ENCODE data around the gene CHRNG.

Gene CHRNG

DNA sequence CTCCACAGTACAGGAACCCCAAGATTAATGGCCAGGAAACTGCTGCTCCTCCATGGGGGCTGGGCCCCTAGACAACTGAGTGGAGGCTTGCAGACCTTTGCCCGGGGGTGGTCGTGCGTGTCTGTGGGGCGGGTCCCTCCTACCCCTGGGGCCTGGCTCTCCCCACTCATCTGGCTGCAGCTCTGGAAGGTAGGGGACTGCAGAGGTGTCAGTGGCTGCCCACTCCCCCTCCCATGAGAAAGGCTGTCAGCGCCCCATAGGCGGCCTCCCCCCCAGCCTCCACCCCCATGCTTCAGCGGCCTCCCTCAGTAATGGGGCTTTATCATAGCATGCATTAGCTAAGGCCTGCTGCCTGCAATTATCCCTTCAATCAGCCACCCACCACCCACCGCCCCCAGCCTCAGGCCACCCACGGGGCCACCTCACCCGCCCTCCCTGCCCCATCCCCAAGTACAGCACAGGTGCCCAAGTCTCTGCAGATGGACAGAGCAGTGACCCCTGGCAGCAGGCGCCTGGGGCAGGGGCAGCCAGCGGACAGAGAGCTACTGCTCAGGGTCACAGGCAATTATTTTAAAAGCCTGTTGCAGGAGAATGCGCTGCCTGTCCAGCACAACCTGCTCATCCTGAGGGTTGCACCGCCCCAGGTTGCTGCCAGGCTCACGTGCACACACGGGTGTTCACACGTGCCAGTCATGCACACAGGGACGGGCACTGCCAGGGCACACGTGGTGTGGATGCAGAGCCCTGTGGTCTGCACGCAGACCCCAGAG is 42.8 kb upstream of the CHRNG start:
- Histone ChIP-seq H3K9me3 (ENCODE audit: control insufficient read depth in 1 of 2, low read length in 2 of 2) (no peaks in the 10 kb centered on the region), H3K9ac (ENCODE audit: low read depth in 1 of 2, low read length in 2 of 2) (no peak overlapping the region), H3K27ac (ENCODE audit: low read depth, low read length) (no peak overlapping the region), H3K4me3 (ENCODE audit: low read depth in 1 of 2, low read length in 2 of 2) (no peak overlapping the region), H3K4me1 (ENCODE audit: control insufficient read depth in 1 of 2, insufficient read depth in 2 of 2, low read length in 2 of 2) (no peaks in the 10 kb centered on the region), H3K27me3 (ENCODE audit: control insufficient read depth in 1 of 2, insufficient read depth in 2 of 2, low read length in 2 of 2) (peaks cover 4 to 6% of the 10 kb centered on the region in 2 donors), H3K36me3 (ENCODE audit: control insufficient read depth in 1 of 2, insufficient read depth in 2 of 2, low read length in 2 of 2) (no peaks in the 10 kb centered on the region)

DNA sequence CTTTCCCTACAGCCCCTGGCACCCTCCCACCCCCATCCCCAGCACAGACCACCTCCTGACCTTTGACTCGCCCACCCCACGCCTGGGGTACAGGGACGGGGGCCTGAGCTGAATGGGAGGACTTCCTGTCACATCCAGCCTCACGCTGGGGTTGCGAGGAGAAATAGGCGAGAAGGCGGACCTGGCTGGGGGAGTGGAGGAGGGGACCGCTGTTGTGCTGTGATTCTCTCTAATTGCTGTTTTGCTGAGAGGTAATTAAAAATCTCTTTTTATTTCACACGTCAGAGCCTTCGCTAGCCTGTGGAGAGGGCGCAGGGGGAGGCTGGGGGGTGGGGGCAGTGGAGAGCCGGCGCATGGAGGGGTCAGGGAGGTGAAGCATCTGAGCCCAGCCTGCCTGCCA is 42.1 kb upstream of the CHRNG start:
- no peaks in the 10 kb centered on the region for H3K9me3 ChIP-seq (ENCODE audit: control insufficient read depth in 1 of 2, low read length in 2 of 2)
- no peak overlapping the region for H3K4me3 ChIP-seq (ENCODE audit: low read depth in 1 of 2, low read length in 2 of 2)
- peaks cover 4 to 8% of the 10 kb centered on the region in 2 donors for H3K27me3 ChIP-seq (ENCODE audit: control insufficient read depth in 1 of 2, insufficient read depth in 2 of 2, low read length in 2 of 2)
- no peaks in the 10 kb centered on the region for H3K36me3 ChIP-seq (ENCODE audit: control insufficient read depth in 1 of 2, insufficient read depth in 2 of 2, low read length in 2 of 2)
- no peak overlapping the region for H3K27ac ChIP-seq (ENCODE audit: low read depth, low read length)
- H3K9ac ChIP-seq (ENCODE audit: low read depth in 1 of 2, low read length in 2 of 2): no peak overlapping the region
- no peaks in the 10 kb centered on the region for H3K4me1 ChIP-seq (ENCODE audit: control insufficient read depth in 1 of 2, insufficient read depth in 2 of 2, low read length in 2 of 2)

DNA sequence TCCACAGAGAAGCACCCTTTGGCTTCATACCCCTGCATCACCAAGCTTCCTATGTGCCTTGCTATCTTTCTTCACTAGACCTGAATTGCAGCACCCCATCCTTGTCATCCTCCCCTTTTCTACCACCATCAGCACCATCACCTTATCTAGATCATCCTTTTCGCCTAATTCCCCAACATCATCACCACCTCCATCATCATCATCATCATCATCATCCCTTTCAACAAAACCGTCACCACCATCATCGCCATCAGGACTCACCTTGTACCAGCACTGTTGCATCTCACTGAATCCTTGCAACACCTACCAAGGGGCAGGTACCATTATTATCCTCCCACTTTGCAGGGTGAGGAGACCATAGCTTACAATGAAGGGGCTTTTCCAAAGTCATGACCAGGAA is 41.0 kb upstream of the CHRNG start:
- H3K4me3 ChIP-seq (ENCODE audit: low read depth in 1 of 2, low read length in 2 of 2): no peak overlapping the region
- no peaks in the 10 kb centered on the region for H3K4me1 ChIP-seq (ENCODE audit: control insufficient read depth in 1 of 2, insufficient read depth in 2 of 2, low read length in 2 of 2)
- no peaks in the 10 kb centered on the region for H3K36me3 ChIP-seq (ENCODE audit: control insufficient read depth in 1 of 2, insufficient read depth in 2 of 2, low read length in 2 of 2)
- H3K9ac ChIP-seq (ENCODE audit: low read depth in 1 of 2, low read length in 2 of 2): no peak overlapping the region
- H3K27me3 ChIP-seq (ENCODE audit: control insufficient read depth in 1 of 2, insufficient read depth in 2 of 2, low read length in 2 of 2): peaks cover 10 to 16% of the 10 kb centered on the region in 2 donors
- no peaks in the 10 kb centered on the region for H3K9me3 ChIP-seq (ENCODE audit: control insufficient read depth in 1 of 2, low read length in 2 of 2)
- no peak overlapping the region for H3K27ac ChIP-seq (ENCODE audit: low read depth, low read length)

DNA sequence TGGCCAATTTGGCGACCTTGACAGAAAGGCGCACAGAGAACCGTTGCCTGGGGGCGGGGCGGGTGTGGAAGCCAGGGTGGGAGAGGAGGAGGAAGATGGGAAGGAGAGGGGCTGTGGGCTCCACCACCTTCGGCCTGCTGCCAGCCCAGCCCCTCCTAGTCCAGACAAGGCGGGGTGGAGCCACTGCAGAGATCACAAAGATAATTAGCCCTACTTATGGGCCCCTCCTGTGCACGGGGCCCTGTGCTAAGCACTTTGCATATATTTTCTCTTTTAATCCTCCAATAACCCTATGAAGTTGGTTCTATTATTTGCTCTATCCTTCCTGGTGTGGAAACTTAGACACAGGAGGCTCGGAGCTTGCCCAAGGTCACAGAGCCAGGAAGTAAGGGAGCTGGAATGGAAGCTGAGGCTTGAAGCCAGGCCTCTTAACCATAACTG is 38.1 kb upstream of the CHRNG start:
- Histone ChIP-seq H3K27me3 (ENCODE audit: control insufficient read depth in 1 of 2, insufficient read depth in 2 of 2, low read length in 2 of 2) (peaks cover 25 to 33% of the 10 kb centered on the region in 2 donors), H3K36me3 (ENCODE audit: control insufficient read depth in 1 of 2, insufficient read depth in 2 of 2, low read length in 2 of 2) (no peaks in the 10 kb centered on the region), H3K4me3 (ENCODE audit: low read depth in 1 of 2, low read length in 2 of 2) (no peak overlapping the region), H3K4me1 (ENCODE audit: control insufficient read depth in 1 of 2, insufficient read depth in 2 of 2, low read length in 2 of 2) (no peaks in the 10 kb centered on the region), H3K9me3 (ENCODE audit: control insufficient read depth in 1 of 2, low read length in 2 of 2) (no peaks in the 10 kb centered on the region), H3K27ac (ENCODE audit: low read depth, low read length) (no peak overlapping the region), H3K9ac (ENCODE audit: low read depth in 1 of 2, low read length in 2 of 2) (no peak overlapping the region)

DNA sequence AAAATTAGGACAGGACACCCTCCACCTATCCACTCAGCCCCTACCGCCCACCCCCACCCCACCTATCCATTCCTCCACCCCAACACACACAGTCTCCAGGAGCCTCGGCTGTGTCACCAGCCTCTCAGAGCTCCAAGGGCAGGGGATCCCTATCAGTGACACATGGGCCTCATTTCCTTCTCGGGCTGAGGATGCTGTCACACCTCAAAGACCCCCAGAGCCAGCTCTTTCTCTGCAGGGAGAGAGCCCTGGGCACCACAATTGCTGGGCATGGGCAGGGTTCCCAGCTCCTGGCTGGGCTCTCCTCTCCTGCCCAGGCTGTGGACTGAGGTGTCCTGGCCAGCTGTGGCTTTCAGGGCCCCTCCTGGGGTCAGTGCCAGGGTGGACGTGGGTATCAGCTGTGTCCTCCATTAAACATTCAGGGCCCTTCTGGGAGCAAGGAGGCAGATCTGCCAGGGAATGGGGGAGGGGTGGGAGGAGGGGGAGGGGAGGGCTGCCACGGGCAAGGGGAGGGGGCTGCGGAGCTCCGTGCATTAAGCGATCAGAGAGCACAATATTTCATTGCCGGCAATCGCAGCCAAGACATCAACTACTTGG is 37.6 kb upstream of the CHRNG start:
- Histone ChIP-seq H3K9ac (ENCODE audit: low read depth in 1 of 2, low read length in 2 of 2) (no peak overlapping the region), H3K4me1 (ENCODE audit: control insufficient read depth in 1 of 2, insufficient read depth in 2 of 2, low read length in 2 of 2) (no peaks in the 10 kb centered on the region), H3K27me3 (ENCODE audit: control insufficient read depth in 1 of 2, insufficient read depth in 2 of 2, low read length in 2 of 2) (peaks cover 25 to 33% of the 10 kb centered on the region in 2 donors), H3K27ac (ENCODE audit: low read depth, low read length) (no peak overlapping the region), H3K36me3 (ENCODE audit: control insufficient read depth in 1 of 2, insufficient read depth in 2 of 2, low read length in 2 of 2) (no peaks in the 10 kb centered on the region), H3K4me3 (ENCODE audit: low read depth in 1 of 2, low read length in 2 of 2) (no peak overlapping the region), H3K9me3 (ENCODE audit: control insufficient read depth in 1 of 2, low read length in 2 of 2) (no peaks in the 10 kb centered on the region)

GRCh38 chr2:232502511-232502910 is 37.0 kb upstream of the CHRNG start:
- no peaks in the 10 kb centered on the region for H3K36me3 ChIP-seq (ENCODE audit: control insufficient read depth in 1 of 2, insufficient read depth in 2 of 2, low read length in 2 of 2)
- H3K27ac ChIP-seq (ENCODE audit: low read depth, low read length): no peak overlapping the region
- H3K4me1 ChIP-seq (ENCODE audit: control insufficient read depth in 1 of 2, insufficient read depth in 2 of 2, low read length in 2 of 2): no peaks in the 10 kb centered on the region
- H3K27me3 ChIP-seq (ENCODE audit: control insufficient read depth in 1 of 2, insufficient read depth in 2 of 2, low read length in 2 of 2): peaks cover 25 to 33% of the 10 kb centered on the region in 2 donors
- H3K4me3 ChIP-seq (ENCODE audit: low read depth in 1 of 2, low read length in 2 of 2): no peak overlapping the region
- H3K9ac ChIP-seq (ENCODE audit: low read depth in 1 of 2, low read length in 2 of 2): no peak overlapping the region
- no peaks in the 10 kb centered on the region for H3K9me3 ChIP-seq (ENCODE audit: control insufficient read depth in 1 of 2, low read length in 2 of 2)

DNA sequence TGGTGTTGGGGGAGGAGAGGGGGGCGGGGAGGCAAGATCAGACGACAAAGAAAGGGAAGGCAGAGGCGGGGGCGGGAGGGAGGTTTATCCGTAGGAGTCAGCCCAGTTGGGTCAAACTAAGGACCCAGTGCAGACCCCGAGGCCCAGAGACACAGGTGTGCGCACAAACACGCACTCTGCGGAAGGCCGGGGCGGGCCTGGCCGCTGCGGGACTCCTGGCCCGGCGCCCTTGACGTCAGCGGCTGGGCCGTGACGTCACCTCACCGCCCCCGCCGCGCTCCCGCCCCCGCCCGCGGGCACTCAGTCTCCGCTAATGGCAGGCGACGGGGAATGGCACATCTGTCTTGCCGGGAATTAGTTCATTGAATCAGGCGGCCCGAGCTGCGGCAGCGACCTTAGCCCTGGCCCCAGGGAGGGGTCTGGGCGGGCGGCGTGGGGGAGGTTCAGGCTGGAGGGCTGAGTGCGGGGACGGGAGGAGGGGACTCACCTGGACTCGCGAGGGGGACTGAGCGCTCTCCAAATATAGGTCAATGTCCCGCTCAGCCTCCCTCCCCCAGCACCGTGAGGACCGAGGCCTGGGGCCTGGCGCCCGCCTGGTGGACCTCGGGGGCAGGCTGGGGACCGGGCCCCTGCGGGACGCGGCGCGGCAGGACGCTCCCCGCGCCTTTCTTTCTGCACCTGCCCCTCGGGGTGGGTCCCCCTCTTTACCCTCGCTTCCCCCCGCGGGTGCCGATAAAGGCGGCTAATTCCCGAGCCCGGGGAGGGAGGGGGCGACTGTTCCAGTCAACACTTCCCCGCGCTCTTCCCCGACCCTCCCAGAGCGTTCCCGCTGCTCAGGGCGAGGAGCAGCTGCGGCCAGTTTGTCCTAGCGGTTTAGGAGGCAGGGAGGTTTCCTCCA is 36.3 kb upstream of the CHRNG start:
- H3K9me3 ChIP-seq (ENCODE audit: control insufficient read depth in 1 of 2, low read length in 2 of 2): no peaks in the 10 kb centered on the region
- no peak overlapping the region for H3K9ac ChIP-seq (ENCODE audit: low read depth in 1 of 2, low read length in 2 of 2)
- peak overlapping the region; percentile 16 to 22 for H3K4me3 ChIP-seq (ENCODE audit: low read depth in 1 of 2, low read length in 2 of 2)
- H3K27me3 ChIP-seq (ENCODE audit: control insufficient read depth in 1 of 2, insufficient read depth in 2 of 2, low read length in 2 of 2): peaks cover 25 to 33% of the 10 kb centered on the region in 2 donors
- H3K27ac ChIP-seq (ENCODE audit: low read depth, low read length): no peak overlapping the region
- no peaks in the 10 kb centered on the region for H3K36me3 ChIP-seq (ENCODE audit: control insufficient read depth in 1 of 2, insufficient read depth in 2 of 2, low read length in 2 of 2)
- H3K4me1 ChIP-seq (ENCODE audit: control insufficient read depth in 1 of 2, insufficient read depth in 2 of 2, low read length in 2 of 2): no peaks in the 10 kb centered on the region

DNA sequence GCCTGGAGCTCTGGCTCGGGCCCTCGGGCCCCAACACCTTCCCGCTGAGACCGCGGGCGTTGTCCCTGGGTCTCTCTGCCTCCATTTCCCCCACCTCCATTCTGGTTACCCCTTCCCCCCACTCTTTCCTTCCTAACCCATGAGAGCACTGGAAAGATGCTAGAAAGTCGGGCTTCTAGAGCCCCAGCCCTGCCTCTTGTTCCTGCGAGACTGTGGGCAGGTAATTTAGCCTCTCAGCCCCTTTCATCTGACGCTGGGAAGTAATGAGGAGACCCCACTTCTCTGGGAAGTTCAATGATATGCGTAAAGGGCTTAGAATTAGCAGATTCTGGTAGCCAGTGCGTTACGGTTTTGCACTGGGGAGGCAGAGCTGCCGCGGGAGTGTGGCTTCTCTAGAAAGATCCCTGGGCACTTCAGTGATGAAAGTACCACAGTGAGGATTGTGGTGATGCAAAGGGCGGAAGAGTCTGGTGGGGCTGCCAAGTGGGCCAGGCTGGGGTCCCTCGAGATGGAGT is 35.6 kb upstream of the CHRNG start:
- Histone ChIP-seq H3K27me3 (ENCODE audit: control insufficient read depth in 1 of 2, insufficient read depth in 2 of 2, low read length in 2 of 2) (peaks cover 21 to 28% of the 10 kb centered on the region in 2 donors), H3K9me3 (ENCODE audit: control insufficient read depth in 1 of 2, low read length in 2 of 2) (no peaks in the 10 kb centered on the region), H3K36me3 (ENCODE audit: control insufficient read depth in 1 of 2, insufficient read depth in 2 of 2, low read length in 2 of 2) (no peaks in the 10 kb centered on the region), H3K9ac (ENCODE audit: low read depth in 1 of 2, low read length in 2 of 2) (no peak overlapping the region), H3K4me3 (ENCODE audit: low read depth in 1 of 2, low read length in 2 of 2) (no peak overlapping the region), H3K27ac (ENCODE audit: low read depth, low read length) (no peak overlapping the region), H3K4me1 (ENCODE audit: control insufficient read depth in 1 of 2, insufficient read depth in 2 of 2, low read length in 2 of 2) (no peaks in the 10 kb centered on the region)

GRCh38 chr2:232504438-232504837 is 35.1 kb upstream of the CHRNG start:
- H3K27ac ChIP-seq (ENCODE audit: low read depth, low read length): no peak overlapping the region
- H3K4me1 ChIP-seq (ENCODE audit: control insufficient read depth in 1 of 2, insufficient read depth in 2 of 2, low read length in 2 of 2): no peaks in the 10 kb centered on the region
- H3K4me3 ChIP-seq (ENCODE audit: low read depth in 1 of 2, low read length in 2 of 2): no peak overlapping the region
- no peaks in the 10 kb centered on the region for H3K36me3 ChIP-seq (ENCODE audit: control insufficient read depth in 1 of 2, insufficient read depth in 2 of 2, low read length in 2 of 2)
- no peaks in the 10 kb centered on the region for H3K9me3 ChIP-seq (ENCODE audit: control insufficient read depth in 1 of 2, low read length in 2 of 2)
- H3K27me3 ChIP-seq (ENCODE audit: control insufficient read depth in 1 of 2, insufficient read depth in 2 of 2, low read length in 2 of 2): peaks cover 21 to 27% of the 10 kb centered on the region in 2 donors
- H3K9ac ChIP-seq (ENCODE audit: low read depth in 1 of 2, low read length in 2 of 2): no peak overlapping the region

GRCh38 chr2:232505856-232506255 is 33.6 kb upstream of the CHRNG start:
- no peaks in the 10 kb centered on the region for H3K4me1 ChIP-seq (ENCODE audit: control insufficient read depth in 1 of 2, insufficient read depth in 2 of 2, low read length in 2 of 2)
- H3K9ac ChIP-seq (ENCODE audit: low read depth in 1 of 2, low read length in 2 of 2): no peak overlapping the region
- H3K9me3 ChIP-seq (ENCODE audit: control insufficient read depth in 1 of 2, low read length in 2 of 2): no peaks in the 10 kb centered on the region
- no peak overlapping the region for H3K27ac ChIP-seq (ENCODE audit: low read depth, low read length)
- H3K27me3 ChIP-seq (ENCODE audit: control insufficient read depth in 1 of 2, insufficient read depth in 2 of 2, low read length in 2 of 2): peaks cover 21 to 27% of the 10 kb centered on the region in 2 donors
- H3K4me3 ChIP-seq (ENCODE audit: low read depth in 1 of 2, low read length in 2 of 2): no peak overlapping the region
- no peaks in the 10 kb centered on the region for H3K36me3 ChIP-seq (ENCODE audit: control insufficient read depth in 1 of 2, insufficient read depth in 2 of 2, low read length in 2 of 2)
